GM21717 (cell line): ENCODE results near the gene ASPSCR1.

Experiments
- ATAC-seq: cut with Tn5 transposase; IDR thresholded peaks from one replicate; pipeline ENCODE4 v1.9.1; 2021; ENCODE audit warnings: mild to moderate bottlenecking, moderate library complexity; ENCODE audit not compliant: unreplicated experiment

Gene ASPSCR1

DNA sequence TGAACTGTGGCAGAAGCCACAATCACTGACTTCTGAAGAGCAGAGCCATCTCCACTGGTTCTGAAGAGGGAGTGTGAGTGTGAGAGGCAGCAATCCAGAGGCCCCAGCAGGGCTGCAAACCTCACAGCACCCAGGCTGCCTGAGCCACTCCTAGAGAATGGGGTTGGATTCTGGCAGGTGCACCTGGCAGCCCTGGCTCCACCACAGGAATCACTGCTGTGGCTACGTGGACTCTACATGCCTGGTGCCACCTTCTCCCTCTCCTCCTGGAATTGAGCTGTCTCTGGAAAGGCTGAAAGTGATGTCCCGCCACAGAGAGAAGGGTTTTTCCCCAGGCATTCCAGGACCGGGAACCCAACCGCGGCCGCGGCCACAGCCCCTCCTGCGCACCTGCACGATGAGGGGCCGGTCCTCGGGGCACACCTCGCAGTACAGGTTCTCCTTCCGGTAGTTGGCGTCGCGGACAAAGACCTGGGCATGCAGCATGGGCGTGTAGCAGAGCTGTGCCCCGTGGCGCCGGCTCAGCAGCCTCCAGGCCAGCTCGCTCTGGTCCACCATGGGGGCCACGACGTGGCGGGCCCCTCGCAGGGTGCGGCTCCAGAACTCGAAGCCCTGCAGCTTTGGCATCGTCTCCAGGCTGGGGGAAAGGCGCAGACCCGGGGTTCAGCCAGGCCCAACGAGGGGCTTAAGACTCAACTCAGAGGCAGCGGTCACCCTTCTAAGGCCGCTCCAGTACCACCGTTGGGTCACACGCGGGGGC, 87.2 kb downstream of the ASPSCR1 start:
- ATAC-seq, result no peak

DNA sequence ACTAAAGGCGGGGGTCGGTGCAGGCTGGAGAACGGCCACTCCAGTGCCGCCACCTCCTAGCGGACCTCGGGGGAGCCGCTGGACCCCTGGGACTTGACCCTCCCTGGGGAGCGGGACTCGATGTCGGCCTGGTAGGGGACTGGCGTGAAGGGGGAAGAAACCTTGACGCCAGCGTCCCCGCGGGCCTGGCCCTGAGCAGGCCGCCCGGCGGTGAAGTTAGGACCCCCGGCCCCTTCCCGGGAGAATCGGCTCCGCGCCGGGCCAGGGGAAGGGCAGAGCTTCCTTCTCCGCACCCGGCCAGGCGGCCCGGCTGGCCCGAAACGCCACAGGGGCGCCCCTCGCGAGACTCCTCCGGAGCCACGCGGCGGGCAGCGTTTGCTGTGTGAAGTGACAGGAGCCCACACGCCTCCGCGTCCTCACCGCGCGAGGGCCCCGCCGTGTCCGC, 87.8 kb downstream of the ASPSCR1 start:
- no peak for ATAC-seq

DNA sequence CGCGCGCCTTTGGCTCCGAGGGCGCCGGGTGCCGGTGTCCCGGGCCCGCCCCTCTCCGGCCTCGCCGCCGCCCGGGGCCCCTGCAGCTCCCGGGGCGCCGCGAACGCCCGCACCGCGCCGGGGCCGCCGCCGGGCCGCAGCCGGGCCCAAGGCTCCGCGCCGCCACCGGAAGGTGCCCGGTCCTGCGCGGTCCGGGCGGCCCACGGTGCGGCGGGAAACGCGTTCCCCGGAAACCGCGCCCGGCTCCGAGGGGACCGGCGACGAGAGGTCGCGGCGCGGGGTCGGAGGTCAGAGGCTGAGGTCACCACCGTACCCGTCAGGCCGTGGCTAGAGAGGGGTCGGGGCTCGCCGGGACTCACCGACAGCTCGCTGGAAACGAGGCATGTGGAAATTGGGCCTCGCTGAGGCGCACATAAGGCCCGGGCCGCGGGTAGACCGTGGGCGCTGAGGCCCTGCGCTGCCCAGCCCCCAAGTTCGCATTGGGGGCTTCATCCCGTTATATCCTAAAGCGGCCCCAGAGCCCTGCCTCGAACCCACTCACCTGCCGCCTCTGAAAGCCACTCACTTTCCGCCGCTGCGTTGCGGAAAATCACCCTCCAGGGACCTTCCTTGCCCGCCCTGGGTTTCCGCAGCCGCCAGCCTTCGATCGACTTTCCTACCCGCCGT, 88.3 kb downstream of the ASPSCR1 start, which contains the start of gene DUS1L:
DUS1L (minus strand) TSS at position 167 of the 666 bp plus-strand sequence. CDS start 745 bp downstream, outside the sequence.
- no peak for ATAC-seq
